Lower leg skin (tissue), 4 donors: ENCODE data around the gene ENDOV. TPM values are rescaled to one million over a fixed set of nuclear protein-coding genes. Genes with fewer than 3 reads are reported as not detected.
A peak's percentile ranks its signal among the peaks of the same experiment; 100 is the strongest.

Experiments
- DNase-seq, 2 donors: peaks; one replicate each; pipeline ENCODE4 v3.0.0-alpha.2; 2019; ENCODE audit warnings: low spot score in 2 of 2
- H3K4me3 ChIP-seq: fragments of 200-600 bp; sonication (generic); 2 replicates; pipeline ENCODE4 v1.5.1; 2017; ENCODE audit warnings: mild to moderate bottlenecking, low read depth; ENCODE audit not compliant: poor library complexity, severe bottlenecking
- POLR2A ChIP-seq, 2 donors: fragments of 450-650 bp; IDR thresholded peaks; one replicate each; pipeline ENCODE4 v1.6.1; 2016 to 2017; ENCODE audit warnings: antibody characterized with exemption in 2 of 2, mild to moderate bottlenecking in 1 of 2, moderate library complexity in 1 of 2
- WGBS, 2 donors: methylation state at CpG; one replicate each; pipeline ENCODE4 v1.1.5; 2018; 5-methylcytosine and 5-hydroxymethylcytosine counted together
- intact Hi-C: fragments of 100-400 bp; cut with DNase I; formaldehyde crosslinking; loops from one replicate; pipeline ENCODE4 v1.15.0; 2023; ENCODE audit warnings: low total_unique reads
- total RNA-seq, 4 donors: library from RNA; depleted of rRNA; stranded (reverse); fragments of >200 nt; gene quantifications; one replicate each; pipeline ENCODE4 v1.1.0, GENCODE V29; 2016
- TF ChIP-seq, protein P1 (sequence below), 3 donors: fragments of 450-650 bp; IDR thresholded peaks; one replicate each; pipeline ENCODE4 v1.5.1; 2016; ENCODE audit warnings: antibody characterized with exemption in 3 of 3, mild to moderate bottlenecking in 3 of 3, moderate library complexity in 2 of 3

ENDOV gene
- total RNA-seq, 4 donors from 2014 or later = 13.7 to 26.8 (median 21.3) TPM

GRCh38 chr17:80423536-80424225 lies 8.7 kb downstream of the ENDOV start:
- DNase-seq = no peak
- no peak overlapping the region for H3K4me3 ChIP-seq
- 44 to 48% methylated on average over 9 to 12 of the region's 13 CpGs for WGBS, 2 donors
- intact Hi-C loops = loop anchor here (2.0 kb wide), 1 partner anchor 561 kb away; no protein-coding TSS in a partner anchor
- TF ChIP-seq, protein P1, sequence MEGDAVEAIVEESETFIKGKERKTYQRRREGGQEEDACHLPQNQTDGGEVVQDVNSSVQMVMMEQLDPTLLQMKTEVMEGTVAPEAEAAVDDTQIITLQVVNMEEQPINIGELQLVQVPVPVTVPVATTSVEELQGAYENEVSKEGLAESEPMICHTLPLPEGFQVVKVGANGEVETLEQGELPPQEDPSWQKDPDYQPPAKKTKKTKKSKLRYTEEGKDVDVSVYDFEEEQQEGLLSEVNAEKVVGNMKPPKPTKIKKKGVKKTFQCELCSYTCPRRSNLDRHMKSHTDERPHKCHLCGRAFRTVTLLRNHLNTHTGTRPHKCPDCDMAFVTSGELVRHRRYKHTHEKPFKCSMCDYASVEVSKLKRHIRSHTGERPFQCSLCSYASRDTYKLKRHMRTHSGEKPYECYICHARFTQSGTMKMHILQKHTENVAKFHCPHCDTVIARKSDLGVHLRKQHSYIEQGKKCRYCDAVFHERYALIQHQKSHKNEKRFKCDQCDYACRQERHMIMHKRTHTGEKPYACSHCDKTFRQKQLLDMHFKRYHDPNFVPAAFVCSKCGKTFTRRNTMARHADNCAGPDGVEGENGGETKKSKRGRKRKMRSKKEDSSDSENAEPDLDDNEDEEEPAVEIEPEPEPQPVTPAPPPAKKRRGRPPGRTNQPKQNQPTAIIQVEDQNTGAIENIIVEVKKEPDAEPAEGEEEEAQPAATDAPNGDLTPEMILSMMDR (IDR thresholded peaks at IDR 0.05) = no peak
- TF ChIP-seq POLR2A (IDR thresholded peaks at IDR 0.05) = no peak

- DNase-seq = no peak
- TF ChIP-seq POLR2A (IDR thresholded peaks at IDR 0.05) = no peak
- TF ChIP-seq, protein P1 (IDR thresholded peaks at IDR 0.05) = no peak
- intact Hi-C loops = loop anchor here (2.0 kb wide), 1 partner anchor 561 kb away; no protein-coding TSS in a partner anchor
- 80 to 88% methylated on average over 8 of the region's 8 CpGs for WGBS, 2 donors
- H3K4me3 ChIP-seq = no peak overlapping the region
Measured at GRCh38 chr17:80424261-80424660, 9.3 kb downstream of the ENDOV start.

GRCh38 chr17:80424878-80425765 lies 10.2 kb downstream of the ENDOV start:
- no peak for DNase-seq
- intact Hi-C loops = loop anchor here (2.0 to 5.0 kb wide), 2 partner anchors 152 to 560 kb away; no protein-coding TSS in a partner anchor
- 81% methylated on average over 21 to 22 of the region's 27 CpGs for WGBS, 2 donors
- no peak for TF ChIP-seq POLR2A (IDR thresholded peaks at IDR 0.05)
- no peak overlapping the region for H3K4me3 ChIP-seq

GRCh38 chr17:80425835-80426426 lies 11.0 kb downstream of the ENDOV start:
- H3K4me3 ChIP-seq = no peak overlapping the region
- 84 to 87% methylated on average over 7 to 9 of the region's 9 CpGs for WGBS, 2 donors
- intact Hi-C loops = loop anchor here (2.0 to 5.0 kb wide), 2 partner anchors 151 to 559 kb away; no protein-coding TSS in a partner anchor
- TF ChIP-seq, protein P1 (IDR thresholded peaks at IDR 0.05) = no peak
- TF ChIP-seq POLR2A (IDR thresholded peaks at IDR 0.05) = no peak
- DNase-seq = no peak

GRCh38 chr17:80426671-80427326 lies 11.8 kb downstream of the ENDOV start:
- TF ChIP-seq, protein P1 (IDR thresholded peaks at IDR 0.05) = peak in 1 of 3 donors; percentile 74
- TF ChIP-seq POLR2A (IDR thresholded peaks at IDR 0.05) = no peak
- intact Hi-C loops = loop anchor here (5.0 kb wide), 1 partner anchor 151 kb away; no protein-coding TSS in a partner anchor
- WGBS, 2 donors = 33 to 43% methylated on average over 21 to 22 of the region's 24 CpGs
- H3K4me3 ChIP-seq = no peak overlapping the region
- peak; percentile 30 to 92 for DNase-seq
